Epithelial cell of proximal tubule (primary cell): ENCODE measurements around the gene ARHGAP19. TPM values are rescaled to one million over a fixed set of nuclear protein-coding genes. Genes with fewer than 3 reads are reported as not detected.
A peak's percentile ranks its signal among the peaks of the same experiment; 100 is the strongest.

Experiments used
- DNase-seq: peaks from one replicate; pipeline ENCODE4 v3.0.0-alpha.2; 2011; ENCODE audit warnings: low read depth
- H3K4me3 ChIP-seq: 2 replicates; pipeline ENCODE4 v1.5.1; 2011; ENCODE audit warnings: low read depth, mild to moderate bottlenecking, low read length
- CTCF ChIP-seq: conservative IDR thresholded peaks from 2 replicates; pipeline ENCODE4 v1.5.1; 2012; ENCODE audit warnings: low read depth, mild to moderate bottlenecking, low read length
- total RNA-seq: library from RNA; depleted of rRNA; stranded (reverse); fragments of >200 nt; gene quantifications from 2 replicates; pipeline ENCODE4 v1.2.3, GENCODE V29; 2015

The ARHGAP19 gene
- total RNA-seq, 1 donor from 2014 or later: 8.8 TPM

DNA sequence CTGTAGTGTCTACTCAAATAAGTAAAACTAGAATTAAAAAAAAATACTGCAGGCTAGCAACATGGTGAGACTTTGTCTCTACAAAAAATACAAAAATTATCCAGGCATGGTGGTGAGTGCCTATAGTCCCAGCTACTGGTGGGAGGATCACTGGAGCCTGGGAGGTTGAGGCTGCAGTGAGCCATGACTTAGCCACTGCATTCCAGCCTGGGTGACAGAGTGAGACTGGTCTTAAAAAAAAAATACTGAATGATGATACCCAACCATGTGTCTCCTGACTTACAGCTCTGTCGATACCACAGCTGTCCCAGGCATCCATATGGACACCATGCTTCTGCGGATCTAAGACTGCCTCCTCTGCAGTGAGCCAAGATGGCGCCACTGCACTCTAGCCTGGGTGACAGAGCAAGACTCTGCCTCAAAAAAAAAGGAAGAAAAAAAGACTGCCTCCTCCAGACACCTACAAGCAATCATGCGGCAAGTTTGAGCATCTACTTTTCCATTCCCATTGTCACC is 18.7 kb upstream of the ARHGAP19 start:
- no peak for TF ChIP-seq CTCF

DNA sequence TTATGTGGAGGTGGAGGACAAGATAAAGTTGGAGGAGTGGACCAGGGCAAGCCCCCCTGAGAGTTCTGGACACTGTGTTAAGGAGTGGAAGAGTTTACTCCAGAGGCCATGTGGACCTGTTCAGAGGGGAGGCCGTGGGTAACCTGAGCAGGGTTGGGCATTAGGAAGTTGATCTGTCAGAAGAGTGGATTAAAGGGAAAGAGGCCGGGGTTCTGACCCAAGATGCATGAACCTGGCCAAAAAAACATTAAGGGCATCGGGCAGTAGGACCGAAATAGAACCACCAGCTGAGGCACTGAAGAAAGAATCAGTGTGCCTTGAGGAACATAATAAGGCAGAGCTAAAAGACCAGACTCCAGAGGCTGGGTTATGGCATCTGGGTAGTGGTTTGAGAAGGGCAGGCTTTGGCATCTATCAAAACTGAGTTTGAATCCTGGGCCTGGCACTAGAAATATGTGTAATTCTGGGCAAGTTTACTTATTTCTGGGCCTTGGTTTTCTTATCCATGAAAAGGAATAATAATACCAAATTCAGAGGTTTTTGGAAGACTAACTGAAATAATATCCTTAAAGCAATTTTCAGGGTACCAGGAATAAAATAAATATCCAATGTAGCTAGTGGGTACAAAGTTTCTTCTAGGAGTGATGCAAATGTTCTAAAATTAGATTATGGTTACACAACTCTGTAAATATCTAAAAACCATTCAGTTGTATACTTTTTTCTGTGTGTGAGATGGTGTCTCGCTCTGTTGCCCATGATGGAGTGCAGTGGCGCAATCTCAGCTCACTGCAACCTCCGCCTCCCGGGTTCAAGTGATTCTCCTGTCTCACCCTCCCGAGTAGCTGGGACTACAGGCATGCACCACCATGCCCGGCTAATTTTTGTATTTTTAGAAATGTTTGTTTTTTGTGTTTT is 15.7 kb upstream of the ARHGAP19 start:
- no peak for TF ChIP-seq CTCF
- no peak overlapping the region for H3K4me3 ChIP-seq
- peak; percentile 47 for DNase-seq

More for the DNA sequence above, 18.7 kb upstream of the ARHGAP19 start:
- DNase-seq: no peak
- H3K4me3 ChIP-seq: no peak overlapping the region

- H3K4me3 ChIP-seq: no peak overlapping the region
- no peak for TF ChIP-seq CTCF
- no peak for DNase-seq
Observed at GRCh38 chr10:97307441-97307840, 15.0 kb upstream of the ARHGAP19 start.

DNA sequence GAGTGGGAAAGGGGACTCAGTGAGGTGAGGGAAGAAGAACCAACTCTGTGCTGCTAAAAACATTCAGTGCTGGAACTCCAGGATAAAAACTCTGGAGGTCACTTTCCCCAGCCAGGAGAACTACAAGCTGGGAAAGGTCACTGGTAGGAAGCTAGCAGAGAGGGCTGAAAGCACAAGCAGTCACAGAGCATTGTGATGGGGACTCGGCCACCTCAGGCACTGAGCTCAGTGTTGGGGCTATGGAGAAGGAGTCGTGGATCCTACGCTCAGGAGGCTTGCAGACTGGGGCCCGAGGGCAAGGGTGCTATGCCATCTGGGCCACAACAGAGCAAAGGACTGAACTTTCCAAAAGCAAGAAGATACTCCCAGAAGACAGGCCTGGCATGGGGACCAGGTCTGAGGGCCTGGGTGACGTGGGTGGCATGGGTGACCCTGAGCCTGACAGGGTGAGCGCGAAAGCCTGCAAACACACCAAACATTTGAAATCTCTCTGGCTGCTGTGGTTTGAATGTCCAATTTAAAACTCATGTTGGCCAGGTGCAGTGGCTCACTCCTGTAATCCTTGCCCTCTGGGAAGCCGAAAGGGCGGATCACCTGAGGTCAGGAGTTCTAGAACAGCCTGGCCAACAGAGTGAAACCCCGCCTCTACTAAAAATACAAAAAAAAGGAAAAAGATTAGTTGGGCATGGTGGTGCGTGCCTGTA is 9.8 kb upstream of the ARHGAP19 start:
- no peak for TF ChIP-seq CTCF
- DNase-seq: no peak

DNA sequence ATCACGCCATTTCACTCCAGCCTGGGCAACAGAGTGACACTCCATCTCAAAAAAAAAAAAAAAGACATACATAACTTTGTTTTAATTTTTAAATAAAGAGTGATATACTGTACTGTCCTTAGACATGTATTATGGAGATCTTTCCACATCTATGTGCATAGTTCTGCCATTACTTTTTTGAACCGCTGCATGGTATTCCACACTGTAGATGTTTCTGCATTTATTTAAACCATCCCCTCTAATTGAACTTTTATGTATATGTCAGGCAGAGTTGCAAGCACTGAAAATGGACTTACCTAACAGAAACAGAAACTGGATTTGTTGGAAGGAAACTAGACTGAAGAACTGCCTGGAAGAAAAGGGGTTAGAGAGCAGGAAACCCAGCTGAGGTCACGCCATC is 8.5 kb upstream of the ARHGAP19 start:
- DNase-seq: no peak
- TF ChIP-seq CTCF: no peak
- no peak overlapping the region for H3K4me3 ChIP-seq

More for the DNA sequence above, 9.8 kb upstream of the ARHGAP19 start:
- no peak overlapping the region for H3K4me3 ChIP-seq

DNA sequence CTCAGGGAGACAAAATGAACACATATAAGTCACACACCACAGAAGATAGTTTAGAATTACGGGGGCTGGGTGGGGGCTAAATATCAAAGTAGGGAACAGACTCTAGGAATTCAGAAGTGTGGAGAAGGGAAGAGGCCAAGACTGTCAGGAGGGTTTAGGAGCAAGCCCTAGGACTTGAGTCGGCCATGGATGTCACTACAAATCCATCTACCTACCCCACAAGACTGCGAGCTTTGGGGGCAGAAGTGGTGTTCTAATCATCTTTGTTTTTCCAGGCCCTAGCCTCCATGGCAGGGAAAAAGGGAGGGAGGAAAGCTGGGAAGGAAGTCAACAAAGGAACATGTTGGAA is 5.8 kb upstream of the ARHGAP19 start:
- no peak for TF ChIP-seq CTCF
- no peak for DNase-seq
- no peak overlapping the region for H3K4me3 ChIP-seq
